DOHH2 (cell line): ENCODE results near the gene TREM1.

ENCODE experiments used
- H3F3A ChIP-seq: fragments of 200-600 bp; sonication (generic), shearing (Covaris generic); 2 replicates; pipeline ENCODE4 v1.6.0; 2016; ENCODE audit warnings: antibody characterized with exemption, mild to moderate bottlenecking; ENCODE audit not compliant: control insufficient read depth, insufficient read depth
- H3K27ac ChIP-seq: fragments of 200-600 bp; sonication (generic); 2 replicates; pipeline ENCODE4 v1.5.1; 2014; ENCODE audit warnings: low read depth, mild to moderate bottlenecking, low read length, moderate library complexity
- H3K27me3 ChIP-seq: fragments of 200-600 bp; sonication (generic); 2 replicates; pipeline ENCODE4 v1.6.1; 2014; ENCODE audit warnings: mild to moderate bottlenecking, low read length, mixed read lengths; ENCODE audit not compliant: control insufficient read depth
- H3K36me3 ChIP-seq: fragments of 200-600 bp; sonication (generic); 2 replicates; pipeline ENCODE4 v1.6.1; 2014; ENCODE audit warnings: mild to moderate bottlenecking, low read length, moderate library complexity, mixed read lengths; ENCODE audit not compliant: control insufficient read depth
- H3K4me1 ChIP-seq: fragments of 200-600 bp; sonication (generic); 2 replicates; pipeline ENCODE4 v1.6.1; 2014; ENCODE audit warnings: mild to moderate bottlenecking, low read length, mixed read lengths; ENCODE audit not compliant: control insufficient read depth
- H3K4me2 ChIP-seq: fragments of 200-600 bp; sonication (generic); 2 replicates; pipeline ENCODE4 v1.6.0; 2014; ENCODE audit warnings: mild to moderate bottlenecking, low read length, moderate library complexity
- H3K4me3 ChIP-seq: fragments of 200-600 bp; sonication (generic); 2 replicates; pipeline ENCODE4 v1.5.1; 2014; ENCODE audit warnings: mild to moderate bottlenecking, low read length, mixed read lengths
- H3K79me2 ChIP-seq: fragments of 200-600 bp; sonication (generic); 2 replicates; pipeline ENCODE4 v1.6.1; 2014; ENCODE audit warnings: mild to moderate bottlenecking, low read length, mixed read lengths; ENCODE audit not compliant: control insufficient read depth
- H3K9me2 ChIP-seq: fragments of 200-600 bp; sonication (generic); replicated peaks from 2 replicates; pipeline ENCODE4 v1.6.1; 2014; ENCODE audit warnings: mild to moderate bottlenecking, low read length, mixed read lengths; ENCODE audit not compliant: control insufficient read depth
- H3K9me3 ChIP-seq: fragments of 200-600 bp; sonication (generic); 2 replicates; pipeline ENCODE4 v1.6.1; 2014; ENCODE audit warnings: antibody characterized with exemption, low read length, mixed read lengths; ENCODE audit not compliant: control insufficient read depth, insufficient read depth
- H4K20me1 ChIP-seq: fragments of 200-600 bp; sonication (generic); 2 replicates; pipeline ENCODE4 v1.6.0; 2014; ENCODE audit warnings: low read depth, mild to moderate bottlenecking, antibody characterized with exemption, low read length, moderate library complexity; ENCODE audit not compliant: control insufficient read depth, insufficient read depth
- EZH2phosphoT487 ChIP-seq: fragments of 200-600 bp; sonication (generic); IDR thresholded peaks from 2 replicates; pipeline ENCODE4 v1.6.1; 2017; ENCODE audit warnings: borderline replicate concordance, mild to moderate bottlenecking, antibody characterized with exemption, low read length, moderate library complexity, mixed read lengths
- TF ChIP-seq, protein P1 (sequence below): fragments of 200-600 bp; sonication (generic); IDR thresholded peaks from one replicate; pipeline ENCODE4 v1.5.1; 2014; ENCODE audit warnings: antibody characterized with exemption, mild to moderate bottlenecking, low read depth, low read length; ENCODE audit not compliant: poor library complexity, severe bottlenecking

The TREM1 gene

DNA sequence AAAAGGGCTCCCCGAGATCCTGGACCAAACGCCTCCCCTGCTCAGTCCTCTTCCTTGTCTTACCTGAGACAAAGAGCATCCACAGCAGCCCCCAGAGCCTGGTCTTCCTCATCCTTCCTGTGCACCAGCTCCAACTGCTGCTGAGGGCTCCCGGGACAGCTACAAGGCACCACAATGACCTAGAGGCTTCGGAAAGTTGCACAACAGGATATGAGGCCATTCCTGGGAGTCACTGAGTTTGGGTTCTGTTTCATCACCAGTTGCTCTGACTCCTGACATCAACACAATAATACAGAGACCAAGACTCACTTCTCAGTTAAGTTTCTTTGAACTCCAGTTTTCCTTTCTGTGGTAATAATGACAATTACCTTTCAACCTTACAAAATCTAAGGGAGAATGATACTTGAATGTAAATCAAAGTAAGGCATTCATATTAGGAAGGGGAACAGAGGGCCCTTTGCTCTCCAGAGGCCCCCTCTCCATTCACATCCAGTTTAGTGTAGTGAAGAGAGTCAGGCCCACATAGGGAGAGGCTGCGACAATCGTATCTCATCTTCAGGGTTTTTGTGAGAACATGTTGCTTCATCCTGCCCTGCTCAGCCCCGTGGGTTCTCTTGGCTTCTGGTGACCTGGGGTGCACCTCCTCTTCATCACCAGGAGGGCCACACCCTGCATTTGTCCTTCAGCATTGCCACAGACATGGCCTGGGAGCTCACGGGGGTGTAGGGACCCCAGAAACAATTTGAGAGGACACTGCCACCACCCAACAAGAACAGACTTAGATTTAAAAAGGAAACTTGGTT lies at the start of gene TREM1:
Gene TREM1 (minus strand): TSS at position 139 of the 803 bp plus-strand sequence. CDS start 27 bp downstream, at position 112.
- H3K9me3 ChIP-seq = no peaks in the 10 kb centered on the region
- no peak within 1 kb of the TSS for H3K4me3 ChIP-seq
- no peaks in the 10 kb centered on the region for H3K36me3 ChIP-seq
- H3K9me2 ChIP-seq = no peaks in the 10 kb centered on the region
- peaks cover 34% of the 10 kb centered on the region for H3K4me1 ChIP-seq
- H3K4me2 ChIP-seq = no peak within 1 kb of the TSS
- H3K79me2 ChIP-seq = no peaks in the 10 kb centered on the region
- H3F3A ChIP-seq = peaks cover 4% of the 10 kb centered on the region; the same call in 1 of the 2 replicates
- no peaks in the 10 kb centered on the region for H4K20me1 ChIP-seq
- TF ChIP-seq, protein P1, sequence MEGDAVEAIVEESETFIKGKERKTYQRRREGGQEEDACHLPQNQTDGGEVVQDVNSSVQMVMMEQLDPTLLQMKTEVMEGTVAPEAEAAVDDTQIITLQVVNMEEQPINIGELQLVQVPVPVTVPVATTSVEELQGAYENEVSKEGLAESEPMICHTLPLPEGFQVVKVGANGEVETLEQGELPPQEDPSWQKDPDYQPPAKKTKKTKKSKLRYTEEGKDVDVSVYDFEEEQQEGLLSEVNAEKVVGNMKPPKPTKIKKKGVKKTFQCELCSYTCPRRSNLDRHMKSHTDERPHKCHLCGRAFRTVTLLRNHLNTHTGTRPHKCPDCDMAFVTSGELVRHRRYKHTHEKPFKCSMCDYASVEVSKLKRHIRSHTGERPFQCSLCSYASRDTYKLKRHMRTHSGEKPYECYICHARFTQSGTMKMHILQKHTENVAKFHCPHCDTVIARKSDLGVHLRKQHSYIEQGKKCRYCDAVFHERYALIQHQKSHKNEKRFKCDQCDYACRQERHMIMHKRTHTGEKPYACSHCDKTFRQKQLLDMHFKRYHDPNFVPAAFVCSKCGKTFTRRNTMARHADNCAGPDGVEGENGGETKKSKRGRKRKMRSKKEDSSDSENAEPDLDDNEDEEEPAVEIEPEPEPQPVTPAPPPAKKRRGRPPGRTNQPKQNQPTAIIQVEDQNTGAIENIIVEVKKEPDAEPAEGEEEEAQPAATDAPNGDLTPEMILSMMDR = no peak
- TF ChIP-seq EZH2phosphoT487 = no peak
- 0 out of 2 replicates have a peak, but pooled peaks cover 3% of the 10 kb centered on the region for H3K27me3 ChIP-seq
- no peak within 1 kb of the TSS for H3K27ac ChIP-seq

DNA sequence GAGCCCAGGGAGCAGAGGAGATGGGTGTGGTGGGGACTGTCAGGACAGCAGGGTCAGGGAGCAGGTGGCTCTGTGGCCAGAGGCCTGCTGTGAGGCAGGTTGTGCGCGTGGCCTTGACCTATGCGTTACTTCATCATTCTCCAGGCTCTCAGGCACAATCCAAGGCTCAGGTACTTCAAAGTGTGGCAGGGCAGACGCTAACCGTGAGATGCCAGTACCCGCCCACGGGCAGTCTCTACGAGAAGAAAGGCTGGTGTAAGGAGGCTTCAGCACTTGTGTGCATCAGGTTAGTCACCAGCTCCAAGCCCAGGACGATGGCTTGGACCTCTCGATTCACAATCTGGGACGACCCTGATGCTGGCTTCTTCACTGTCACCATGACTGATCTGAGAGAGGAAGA lies 49.5 kb upstream of the TREM1 start:
- Histone ChIP-seq H3K4me2 (no peak overlapping the region), H4K20me1 (no peaks in the 10 kb centered on the region), H3K9me2 (no peaks in the 10 kb centered on the region), H3K9me3 (no peaks in the 10 kb centered on the region), H3K36me3 (no peaks in the 10 kb centered on the region), H3K79me2 (no peaks in the 10 kb centered on the region), H3K27ac (no peak overlapping the region), H3K4me3 (no peak overlapping the region), H3F3A (no peaks in the 10 kb centered on the region), H3K27me3 (no peaks in the 10 kb centered on the region), H3K4me1 (peaks cover 35% of the 10 kb centered on the region)
- TF ChIP-seq, protein P1 = no peak

DNA sequence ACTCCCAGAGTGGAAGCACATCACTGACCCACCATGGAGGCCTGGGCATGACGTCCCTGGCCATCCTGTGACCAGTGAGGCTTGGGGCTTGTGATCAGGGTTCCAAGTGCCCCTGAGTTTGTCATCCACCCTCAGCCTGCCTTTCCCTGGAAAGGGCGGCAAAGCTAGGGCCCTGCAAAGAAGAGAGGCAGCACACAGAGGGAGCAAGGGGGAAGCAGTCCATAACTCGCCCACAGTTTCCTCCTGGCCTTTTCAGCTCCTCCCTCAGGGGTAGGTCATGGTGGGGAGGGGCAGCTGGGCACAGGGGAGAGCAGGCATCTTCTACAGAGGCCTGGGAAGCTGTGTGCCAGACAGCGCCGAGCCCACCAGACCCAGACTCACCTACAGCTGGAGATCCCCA lies 48.8 kb upstream of the TREM1 start, which contains the start of gene NCR2:
Gene NCR2 (plus strand): TSS at position 313 of the 400 bp plus-strand sequence. CDS start 269 bp downstream, outside the sequence.
- H3K9me2 ChIP-seq = no peaks in the 10 kb centered on the region
- H3F3A ChIP-seq = no peaks in the 10 kb centered on the region
- no peaks in the 10 kb centered on the region for H4K20me1 ChIP-seq
- peak within 1 kb of the TSS; percentile 47 for H3K27ac ChIP-seq
- no peaks in the 10 kb centered on the region for H3K9me3 ChIP-seq
- TF ChIP-seq, protein P1 = no peak
- TF ChIP-seq EZH2phosphoT487 = no peak
- H3K4me2 ChIP-seq = peak within 1 kb of the TSS; percentile 51
- H3K4me1 ChIP-seq = peaks cover 35% of the 10 kb centered on the region
- no peaks in the 10 kb centered on the region for H3K36me3 ChIP-seq
- H3K4me3 ChIP-seq = peak within 1 kb of the TSS; percentile 21
- no peaks in the 10 kb centered on the region for H3K79me2 ChIP-seq
- 0 out of 2 replicates have a peak, but pooled peaks cover under 1% of the 10 kb centered on the region for H3K27me3 ChIP-seq
